ENCODE results near the gene TEAD1. TPM values are rescaled to one million over a fixed set of nuclear protein-coding genes. Genes with fewer than 3 reads are reported as not detected.

The TEAD1 gene
- total and polyA plus RNA-seq, 9 of the 15 experiments (the other 6 are each of a cell fraction or from before 2014, with no cell fraction given) = 1.7 to 17.7 (median 10.8) TPM

DNA sequence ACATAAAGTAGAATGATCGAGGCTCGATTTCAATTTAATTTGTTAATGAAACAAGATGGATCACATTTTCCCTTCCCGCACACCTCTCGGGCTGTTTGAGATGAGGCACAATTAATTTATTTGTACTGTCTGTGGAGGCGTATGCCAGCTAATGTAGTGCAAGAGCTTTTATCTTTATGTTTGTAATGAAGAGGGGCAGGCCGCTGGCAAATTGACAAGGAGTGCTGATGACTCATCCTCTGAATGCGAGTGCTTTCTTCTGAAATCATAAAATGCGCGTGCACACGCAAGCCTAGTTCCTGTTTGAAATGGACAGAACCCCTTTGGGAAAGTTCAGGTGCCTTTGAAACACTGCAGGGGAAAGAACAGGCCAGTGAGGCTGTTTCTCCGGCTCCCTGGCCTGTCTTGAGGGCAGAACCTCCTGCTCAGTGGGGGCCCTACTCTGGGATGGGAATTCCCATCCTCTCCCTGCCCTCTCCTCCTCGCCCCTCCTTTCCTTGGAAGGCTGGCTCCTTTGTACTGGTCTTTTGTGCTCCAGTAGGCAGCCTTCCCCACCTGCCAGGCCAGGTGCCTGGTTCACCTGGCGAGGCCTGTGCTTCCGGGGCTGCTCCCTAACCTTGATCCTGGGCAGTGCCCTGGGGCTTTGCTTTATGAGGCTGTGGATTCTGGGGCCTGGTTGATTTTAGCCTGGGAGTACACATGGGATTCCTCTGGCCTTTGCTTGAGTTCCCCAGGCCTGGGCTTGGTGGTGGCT lies 50.3 kb downstream of the TEAD1 start (continued):
- TF ChIP-seq, protein P1, sequence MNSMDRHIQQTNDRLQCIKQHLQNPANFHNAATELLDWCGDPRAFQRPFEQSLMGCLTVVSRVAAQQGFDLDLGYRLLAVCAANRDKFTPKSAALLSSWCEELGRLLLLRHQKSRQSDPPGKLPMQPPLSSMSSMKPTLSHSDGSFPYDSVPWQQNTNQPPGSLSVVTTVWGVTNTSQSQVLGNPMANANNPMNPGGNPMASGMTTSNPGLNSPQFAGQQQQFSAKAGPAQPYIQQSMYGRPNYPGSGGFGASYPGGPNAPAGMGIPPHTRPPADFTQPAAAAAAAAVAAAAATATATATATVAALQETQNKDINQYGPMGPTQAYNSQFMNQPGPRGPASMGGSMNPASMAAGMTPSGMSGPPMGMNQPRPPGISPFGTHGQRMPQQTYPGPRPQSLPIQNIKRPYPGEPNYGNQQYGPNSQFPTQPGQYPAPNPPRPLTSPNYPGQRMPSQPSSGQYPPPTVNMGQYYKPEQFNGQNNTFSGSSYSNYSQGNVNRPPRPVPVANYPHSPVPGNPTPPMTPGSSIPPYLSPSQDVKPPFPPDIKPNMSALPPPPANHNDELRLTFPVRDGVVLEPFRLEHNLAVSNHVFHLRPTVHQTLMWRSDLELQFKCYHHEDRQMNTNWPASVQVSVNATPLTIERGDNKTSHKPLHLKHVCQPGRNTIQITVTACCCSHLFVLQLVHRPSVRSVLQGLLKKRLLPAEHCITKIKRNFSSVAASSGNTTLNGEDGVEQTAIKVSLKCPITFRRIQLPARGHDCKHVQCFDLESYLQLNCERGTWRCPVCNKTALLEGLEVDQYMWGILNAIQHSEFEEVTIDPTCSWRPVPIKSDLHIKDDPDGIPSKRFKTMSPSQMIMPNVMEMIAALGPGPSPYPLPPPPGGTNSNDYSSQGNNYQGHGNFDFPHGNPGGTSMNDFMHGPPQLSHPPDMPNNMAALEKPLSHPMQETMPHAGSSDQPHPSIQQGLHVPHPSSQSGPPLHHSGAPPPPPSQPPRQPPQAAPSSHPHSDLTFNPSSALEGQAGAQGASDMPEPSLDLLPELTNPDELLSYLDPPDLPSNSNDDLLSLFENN (IDR thresholded peaks at IDR 0.05; ENCODE audit: low read depth in 2 of 2, low read length in 2 of 2) = no peak
- TF ChIP-seq, protein P2, sequence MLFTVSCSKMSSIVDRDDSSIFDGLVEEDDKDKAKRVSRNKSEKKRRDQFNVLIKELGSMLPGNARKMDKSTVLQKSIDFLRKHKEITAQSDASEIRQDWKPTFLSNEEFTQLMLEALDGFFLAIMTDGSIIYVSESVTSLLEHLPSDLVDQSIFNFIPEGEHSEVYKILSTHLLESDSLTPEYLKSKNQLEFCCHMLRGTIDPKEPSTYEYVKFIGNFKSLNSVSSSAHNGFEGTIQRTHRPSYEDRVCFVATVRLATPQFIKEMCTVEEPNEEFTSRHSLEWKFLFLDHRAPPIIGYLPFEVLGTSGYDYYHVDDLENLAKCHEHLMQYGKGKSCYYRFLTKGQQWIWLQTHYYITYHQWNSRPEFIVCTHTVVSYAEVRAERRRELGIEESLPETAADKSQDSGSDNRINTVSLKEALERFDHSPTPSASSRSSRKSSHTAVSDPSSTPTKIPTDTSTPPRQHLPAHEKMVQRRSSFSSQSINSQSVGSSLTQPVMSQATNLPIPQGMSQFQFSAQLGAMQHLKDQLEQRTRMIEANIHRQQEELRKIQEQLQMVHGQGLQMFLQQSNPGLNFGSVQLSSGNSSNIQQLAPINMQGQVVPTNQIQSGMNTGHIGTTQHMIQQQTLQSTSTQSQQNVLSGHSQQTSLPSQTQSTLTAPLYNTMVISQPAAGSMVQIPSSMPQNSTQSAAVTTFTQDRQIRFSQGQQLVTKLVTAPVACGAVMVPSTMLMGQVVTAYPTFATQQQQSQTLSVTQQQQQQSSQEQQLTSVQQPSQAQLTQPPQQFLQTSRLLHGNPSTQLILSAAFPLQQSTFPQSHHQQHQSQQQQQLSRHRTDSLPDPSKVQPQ (CRISPR knock-in tag; IDR thresholded peaks at IDR 0.05; ENCODE audit: borderline replicate concordance) = no peak
- TF ChIP-seq TEAD1 (CRISPR knock-in tag; IDR thresholded peaks at IDR 0.05) = 0 out of 4 replicates have a peak, but pooled peaks of 1 of the 2 experiments have one; percentile 17
- TF ChIP-seq CCNT2 (IDR thresholded peaks at IDR 0.05; ENCODE audit: borderline replicate concordance, extremely low read depth, insufficient read length, low read depth, low read length) = no peak
- no peak for TF ChIP-seq SMARCB1 (IDR thresholded peaks at IDR 0.05; ENCODE audit: insufficient read length, low read depth)
- no peak for TF ChIP-seq ZNF23 (CRISPR knock-in tag; IDR thresholded peaks at IDR 0.05)
- TF ChIP-seq, protein P3, sequence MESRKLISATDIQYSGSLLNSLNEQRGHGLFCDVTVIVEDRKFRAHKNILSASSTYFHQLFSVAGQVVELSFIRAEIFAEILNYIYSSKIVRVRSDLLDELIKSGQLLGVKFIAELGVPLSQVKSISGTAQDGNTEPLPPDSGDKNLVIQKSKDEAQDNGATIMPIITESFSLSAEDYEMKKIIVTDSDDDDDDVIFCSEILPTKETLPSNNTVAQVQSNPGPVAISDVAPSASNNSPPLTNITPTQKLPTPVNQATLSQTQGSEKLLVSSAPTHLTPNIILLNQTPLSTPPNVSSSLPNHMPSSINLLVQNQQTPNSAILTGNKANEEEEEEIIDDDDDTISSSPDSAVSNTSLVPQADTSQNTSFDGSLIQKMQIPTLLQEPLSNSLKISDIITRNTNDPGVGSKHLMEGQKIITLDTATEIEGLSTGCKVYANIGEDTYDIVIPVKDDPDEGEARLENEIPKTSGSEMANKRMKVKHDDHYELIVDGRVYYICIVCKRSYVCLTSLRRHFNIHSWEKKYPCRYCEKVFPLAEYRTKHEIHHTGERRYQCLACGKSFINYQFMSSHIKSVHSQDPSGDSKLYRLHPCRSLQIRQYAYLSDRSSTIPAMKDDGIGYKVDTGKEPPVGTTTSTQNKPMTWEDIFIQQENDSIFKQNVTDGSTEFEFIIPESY (CRISPR knock-in tag; IDR thresholded peaks at IDR 0.05) = no peak
- TF ChIP-seq ETV6 (IDR thresholded peaks at IDR 0.05; ENCODE audit: borderline replicate concordance in 1 of 2, low read depth in 2 of 2, low read length in 1 of 2) = no peak
- TF ChIP-seq ETV6 (CRISPR knock-in tag; IDR thresholded peaks at IDR 0.05; ENCODE audit: borderline replicate concordance) = no peak
- no peak for TF ChIP-seq POLR2G (IDR thresholded peaks at IDR 0.05; ENCODE audit: low read depth, low read length)
- TF ChIP-seq, protein P4, sequence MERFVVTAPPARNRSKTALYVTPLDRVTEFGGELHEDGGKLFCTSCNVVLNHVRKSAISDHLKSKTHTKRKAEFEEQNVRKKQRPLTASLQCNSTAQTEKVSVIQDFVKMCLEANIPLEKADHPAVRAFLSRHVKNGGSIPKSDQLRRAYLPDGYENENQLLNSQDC (CRISPR knock-in tag; IDR thresholded peaks at IDR 0.05) = no peak
- TF ChIP-seq GTF2F1 (IDR thresholded peaks at IDR 0.05; ENCODE audit: low read depth, low read length) = no peak
- TF ChIP-seq ZNF165 (CRISPR knock-in tag; IDR thresholded peaks at IDR 0.05; ENCODE audit: borderline replicate concordance) = no peak
- TF ChIP-seq MYC (IDR thresholded peaks at IDR 0.05; ENCODE audit: low read depth, low read length) = no peak; the same call in 1 of the 2 replicates
- TF ChIP-seq MYC (CRISPR knock-in tag; IDR thresholded peaks at IDR 0.05; ENCODE audit: borderline replicate concordance, low read depth) = no peak
- TF ChIP-seq ZNF785 (CRISPR knock-in tag; IDR thresholded peaks at IDR 0.05) = no peak
- TF ChIP-seq CREB1 (IDR thresholded peaks at IDR 0.05) = 0 out of 2 replicates have a peak, but pooled peaks have one; percentile 13
- TF ChIP-seq CREB1 (CRISPR knock-in tag; IDR thresholded peaks at IDR 0.05) = no peak
- TF ChIP-seq MIER1 (IDR thresholded peaks at IDR 0.05; ENCODE audit: low read depth) = no peak
